Mesothelial cell of epicardium (in vitro differentiated cells): Measurements from ENCODE around the gene DCXR. TPM values are rescaled to one million over a fixed set of nuclear protein-coding genes. Genes with fewer than 3 reads are reported as not detected.

Experiments
- DNase-seq, 2 experiments: peaks; one replicate each; pipeline ENCODE4 v3.0.0; 2021; ENCODE audit warnings: low spot score in 2 of 2; ENCODE audit not compliant: unreplicated experiment in 2 of 2
- H3K27ac Mint-ChIP-seq: 2 replicates; pipeline ENCODE4 v1.8.0; 2021; ENCODE audit warnings: mixed read lengths
- H3K27me3 Mint-ChIP-seq: 2 replicates; pipeline ENCODE4 v1.8.0; 2021; ENCODE audit warnings: low read depth, mixed read lengths
- H3K36me3 Mint-ChIP-seq: 2 replicates; pipeline ENCODE4 v1.8.0; 2021; ENCODE audit warnings: mixed read lengths
- H3K4me1 Mint-ChIP-seq: 2 replicates; pipeline ENCODE4 v1.8.0; 2021; ENCODE audit warnings: mixed read lengths
- H3K4me3 Mint-ChIP-seq: 2 replicates; pipeline ENCODE4 v1.8.0; 2021; ENCODE audit warnings: mild to moderate bottlenecking, moderate library complexity, mixed read lengths
- H3K9me3 Mint-ChIP-seq: 2 replicates; pipeline ENCODE4 v1.8.0; 2021; ENCODE audit warnings: mixed read lengths
- total RNA-seq: library from RNA; stranded (reverse); gene quantifications from 3 replicates; pipeline ENCODE4 v1.2.1, GENCODE V29; 2021
- TF ChIP-seq, protein P1 (sequence below): fragments of 200-600 bp; sonication (generic); IDR thresholded peaks from one replicate; pipeline ENCODE4 v1.5.0; 2021; ENCODE audit warnings: antibody characterized with exemption; ENCODE audit not compliant: unreplicated experiment

DCXR gene
- total RNA-seq, 1 donor from 2014 or later, result 77.6 TPM

DNA sequence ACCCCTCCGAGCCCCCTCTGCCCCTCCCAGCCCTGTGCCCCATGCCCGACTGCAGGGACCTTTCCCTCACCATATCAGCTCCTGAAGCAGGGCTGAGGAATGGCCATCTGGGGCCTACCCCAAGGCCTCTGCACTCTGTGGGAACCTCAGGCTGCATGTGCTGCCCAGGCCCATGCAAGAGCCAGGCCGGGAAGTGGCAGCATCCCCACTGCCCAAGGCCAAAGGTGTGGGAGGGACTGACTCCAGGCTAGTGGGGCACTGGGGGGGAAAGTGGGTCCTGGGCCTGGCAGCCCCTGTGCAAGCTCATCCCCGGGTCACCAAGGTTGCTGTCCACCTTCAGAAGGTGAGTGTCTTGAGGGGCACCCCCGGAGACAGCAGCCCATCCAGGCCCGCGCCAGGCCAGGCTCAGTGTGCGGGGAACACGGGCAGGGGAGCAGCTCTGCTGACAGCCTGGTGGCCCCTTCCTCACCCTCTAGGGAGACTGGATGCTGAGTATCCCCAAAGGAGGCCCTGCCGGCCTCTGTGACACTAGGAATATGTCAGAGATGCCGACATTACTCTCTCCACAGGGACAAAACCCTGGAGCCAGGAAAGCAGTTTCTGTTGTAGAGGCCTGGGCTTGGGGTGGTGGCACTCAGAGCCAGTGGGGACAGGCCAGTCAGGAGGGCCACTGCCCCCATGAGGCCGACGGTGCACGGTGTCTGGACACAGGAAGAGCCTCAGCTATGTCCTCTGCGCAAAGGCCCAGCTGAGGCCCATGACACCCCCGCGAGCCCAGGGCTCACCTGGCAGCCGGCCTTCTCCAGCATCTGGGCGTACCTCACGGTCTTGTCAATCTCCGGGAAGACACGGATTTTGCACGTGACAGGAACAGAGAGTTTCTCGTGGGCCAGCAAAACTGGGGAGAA lies 24.8 kb upstream of the DCXR start:
- Mint-ChIP-seq H3K36me3 (peaks cover 5% of the 10 kb centered on the region), H3K27me3 (no peaks in the 10 kb centered on the region), H3K9me3 (no peaks in the 10 kb centered on the region), H3K4me1 (no peaks in the 10 kb centered on the region), H3K27ac (no peak overlapping the region), H3K4me3 (peak overlapping the region; percentile 8)
- DNase-seq, result no peak
- TF ChIP-seq, protein P1, sequence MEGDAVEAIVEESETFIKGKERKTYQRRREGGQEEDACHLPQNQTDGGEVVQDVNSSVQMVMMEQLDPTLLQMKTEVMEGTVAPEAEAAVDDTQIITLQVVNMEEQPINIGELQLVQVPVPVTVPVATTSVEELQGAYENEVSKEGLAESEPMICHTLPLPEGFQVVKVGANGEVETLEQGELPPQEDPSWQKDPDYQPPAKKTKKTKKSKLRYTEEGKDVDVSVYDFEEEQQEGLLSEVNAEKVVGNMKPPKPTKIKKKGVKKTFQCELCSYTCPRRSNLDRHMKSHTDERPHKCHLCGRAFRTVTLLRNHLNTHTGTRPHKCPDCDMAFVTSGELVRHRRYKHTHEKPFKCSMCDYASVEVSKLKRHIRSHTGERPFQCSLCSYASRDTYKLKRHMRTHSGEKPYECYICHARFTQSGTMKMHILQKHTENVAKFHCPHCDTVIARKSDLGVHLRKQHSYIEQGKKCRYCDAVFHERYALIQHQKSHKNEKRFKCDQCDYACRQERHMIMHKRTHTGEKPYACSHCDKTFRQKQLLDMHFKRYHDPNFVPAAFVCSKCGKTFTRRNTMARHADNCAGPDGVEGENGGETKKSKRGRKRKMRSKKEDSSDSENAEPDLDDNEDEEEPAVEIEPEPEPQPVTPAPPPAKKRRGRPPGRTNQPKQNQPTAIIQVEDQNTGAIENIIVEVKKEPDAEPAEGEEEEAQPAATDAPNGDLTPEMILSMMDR, result no peak

DNA sequence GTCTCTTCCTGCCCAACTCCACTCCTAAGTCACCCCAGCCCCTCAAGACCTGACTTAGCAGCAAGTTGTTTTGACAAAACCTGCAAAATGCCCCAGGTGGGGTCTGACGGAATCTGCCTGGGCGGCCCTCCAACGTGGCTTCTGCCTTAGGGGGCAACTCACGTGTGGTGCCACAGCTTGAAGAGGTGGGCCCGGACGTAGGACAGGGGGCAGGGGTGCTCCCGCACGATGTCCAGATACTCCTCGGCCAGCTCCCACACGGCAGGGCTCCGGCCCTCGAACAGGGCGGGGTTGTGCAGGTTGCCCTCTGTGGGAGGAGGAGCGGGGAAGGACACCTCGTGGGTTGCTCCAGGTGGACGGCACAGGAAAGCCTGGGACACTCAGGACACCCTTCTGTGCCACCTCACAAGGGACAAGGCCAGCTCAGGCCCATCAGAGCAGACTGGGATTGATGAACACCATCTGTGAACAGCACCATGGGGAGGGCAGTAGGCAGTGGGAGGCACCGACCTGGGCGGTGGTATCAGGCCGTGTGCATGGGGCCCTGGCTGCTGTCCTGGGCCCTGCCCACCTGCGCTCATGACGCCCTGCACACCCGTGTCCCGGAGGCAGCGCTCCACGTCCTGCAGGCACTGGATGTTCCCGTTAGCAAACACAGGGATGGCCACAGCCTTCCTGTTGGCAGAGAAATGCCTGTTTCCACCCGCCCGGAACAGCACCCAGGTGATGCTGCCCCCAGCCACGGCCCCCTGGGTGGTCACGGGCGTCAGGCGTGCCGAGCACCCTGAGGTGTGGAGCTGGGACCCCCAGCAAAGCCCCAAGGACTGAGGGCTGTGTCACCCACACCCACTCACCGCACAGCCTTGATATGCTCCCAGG lies 23.8 kb upstream of the DCXR start:
- no peak for DNase-seq
- Mint-ChIP-seq H3K4me3 (no peak overlapping the region), H3K27ac (no peak overlapping the region), H3K36me3 (peaks cover 5% of the 10 kb centered on the region), H3K4me1 (no peaks in the 10 kb centered on the region), H3K27me3 (no peaks in the 10 kb centered on the region), H3K9me3 (no peaks in the 10 kb centered on the region)
- TF ChIP-seq, protein P1, result no peak

DNA sequence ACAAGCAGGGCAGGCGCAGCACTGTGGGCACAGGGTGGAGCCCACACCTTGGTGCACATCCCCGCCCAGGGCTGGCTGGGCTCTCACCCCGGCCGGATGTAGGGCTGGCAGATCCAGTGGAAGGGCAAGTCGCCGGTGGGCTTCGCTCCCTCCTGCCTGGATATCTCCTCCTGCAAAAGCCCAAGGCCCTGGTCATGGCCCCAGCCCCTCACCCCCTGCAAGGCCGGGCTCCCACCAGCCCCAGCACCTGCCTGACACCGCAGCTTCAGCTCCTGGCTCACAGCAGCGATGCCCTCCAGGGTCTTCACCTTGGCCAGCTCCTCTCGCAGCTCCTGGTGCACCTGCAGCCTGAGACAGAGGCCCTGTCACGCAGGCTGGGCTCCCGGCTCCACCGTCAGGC lies 23.1 kb upstream of the DCXR start:
- H3K9me3 Mint-ChIP-seq, result no peaks in the 10 kb centered on the region
- TF ChIP-seq, protein P1, result no peak
- no peaks in the 10 kb centered on the region for H3K27me3 Mint-ChIP-seq
- H3K27ac Mint-ChIP-seq, result no peak overlapping the region
- no peak for DNase-seq
- peaks cover 5% of the 10 kb centered on the region for H3K36me3 Mint-ChIP-seq
- no peak overlapping the region for H3K4me3 Mint-ChIP-seq
- H3K4me1 Mint-ChIP-seq, result no peaks in the 10 kb centered on the region

DNA sequence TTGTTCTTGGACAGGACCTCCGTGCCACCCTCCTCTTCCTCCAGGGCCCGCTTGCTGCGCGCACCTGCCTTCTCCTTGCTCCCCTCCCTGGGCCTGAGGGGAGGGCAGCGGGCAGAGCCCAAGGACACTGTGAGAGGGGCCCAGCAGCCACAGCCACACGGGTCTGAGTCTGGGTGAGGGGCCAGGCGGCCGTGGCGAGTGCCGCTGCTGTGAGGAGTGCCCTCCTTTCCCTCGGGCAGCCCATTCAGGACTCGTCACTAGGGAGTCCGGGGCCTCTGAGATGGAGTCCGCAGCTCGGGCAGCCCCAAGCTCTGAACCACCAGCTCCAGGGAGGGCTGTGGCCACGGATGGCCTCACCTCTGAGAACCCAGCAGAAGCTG lies 22.5 kb upstream of the DCXR start:
- H3K4me3 Mint-ChIP-seq, result no peak overlapping the region
- TF ChIP-seq, protein P1, result no peak

DNA sequence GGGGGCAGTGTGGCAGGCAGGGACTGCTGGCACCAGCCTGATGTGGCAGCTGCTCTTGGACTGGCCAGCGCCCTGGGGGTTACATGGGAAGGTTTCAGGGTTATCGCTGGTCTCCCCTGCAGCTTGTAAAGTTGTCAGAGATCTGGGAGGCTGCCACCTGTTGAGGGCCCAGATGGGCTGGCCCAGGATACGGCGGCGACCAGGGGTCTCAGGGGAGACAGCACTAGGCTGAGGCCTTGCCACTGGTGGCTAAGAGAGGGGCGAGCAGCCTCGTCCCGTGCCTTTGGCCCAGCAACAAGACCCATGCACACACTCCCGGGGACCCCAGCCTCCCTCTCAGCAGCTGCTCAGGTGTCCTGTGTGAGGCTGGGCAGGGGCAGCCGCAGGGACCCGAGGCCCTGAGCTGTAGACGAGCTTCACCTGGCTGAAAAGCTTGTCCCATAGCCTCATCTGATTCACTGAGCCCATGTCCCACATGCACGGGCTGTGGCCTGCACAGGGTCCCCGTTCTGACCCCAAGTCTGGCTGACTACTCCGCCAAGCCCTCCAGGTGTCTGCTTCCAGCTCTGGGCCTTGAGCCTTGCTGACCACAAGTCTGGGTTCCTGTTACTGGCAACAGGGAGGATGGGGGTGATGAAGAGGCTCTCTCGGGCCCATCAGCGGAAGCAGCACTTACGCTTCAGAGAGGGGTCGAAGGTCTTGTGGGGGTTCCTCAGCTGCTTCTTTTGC lies 21.9 kb upstream of the DCXR start:
- no peak for DNase-seq
- H3K4me3 Mint-ChIP-seq, result no peak overlapping the region
- H3K4me1 Mint-ChIP-seq, result no peaks in the 10 kb centered on the region
- TF ChIP-seq, protein P1, result no peak
- H3K27me3 Mint-ChIP-seq, result no peaks in the 10 kb centered on the region
- peaks cover 5% of the 10 kb centered on the region for H3K36me3 Mint-ChIP-seq
- no peaks in the 10 kb centered on the region for H3K9me3 Mint-ChIP-seq
- no peak overlapping the region for H3K27ac Mint-ChIP-seq

More for the DNA sequence above, 22.5 kb upstream of the DCXR start:
- Mint-ChIP-seq H3K9me3 (no peaks in the 10 kb centered on the region), H3K27me3 (no peaks in the 10 kb centered on the region), H3K36me3 (peaks cover 5% of the 10 kb centered on the region), H3K4me1 (no peaks in the 10 kb centered on the region), H3K27ac (no peak overlapping the region)
- DNase-seq, result no peak
